GM21717 (cell line): Measurements from ENCODE around the gene ZNF446.
"Not testable (repeated sequence)": the region's sequence is repeated elsewhere in the genome, so short reads cannot be mapped to it uniquely, and the experiment has no call there.

Experiments used
- ATAC-seq: cut with Tn5 transposase; IDR thresholded peaks from one replicate; pipeline ENCODE4 v1.9.1; 2021; ENCODE audit warnings: mild to moderate bottlenecking, moderate library complexity; ENCODE audit not compliant: unreplicated experiment

ZNF446 gene

GRCh38 chr19:58469241-58470013, 6.7 kb upstream of the ZNF446 start:
- no peak for ATAC-seq

- not testable (repeated sequence) for ATAC-seq
Measured at GRCh38 chr19:58470837-58471543, 5.2 kb upstream of the ZNF446 start.

GRCh38 chr19:58471736-58472135, 4.4 kb upstream of the ZNF446 start:
- no peak for ATAC-seq

- no peak for ATAC-seq
Measured at GRCh38 chr19:58473775-58474174, 2.4 kb upstream of the ZNF446 start.

GRCh38 chr19:58474291-58474996, 1.7 kb upstream of the ZNF446 start:
- ATAC-seq = no peak

GRCh38 chr19:58474997-58475713, 997 bp upstream of the ZNF446 start:
- no peak for ATAC-seq

- no peak for ATAC-seq
Measured at GRCh38 chr19:58476498-58477015, 405 bp downstream of the ZNF446 start.

- no peak for ATAC-seq
Measured at GRCh38 chr19:58477130-58477529, 978 bp downstream of the ZNF446 start.

- no peak for ATAC-seq
Measured at GRCh38 chr19:58477871-58478270, 1.7 kb downstream of the ZNF446 start.

GRCh38 chr19:58479303-58479702, 3.2 kb downstream of the ZNF446 start:
- ATAC-seq = no peak

- ATAC-seq = no peak
Measured at GRCh38 chr19:58479736-58480480, 3.8 kb downstream of the ZNF446 start.

- ATAC-seq = no peak
Measured at GRCh38 chr19:58480481-58480830, 4.3 kb downstream of the ZNF446 start.

- no peak for ATAC-seq
Measured at GRCh38 chr19:58480831-58481230, 4.7 kb downstream of the ZNF446 start.

GRCh38 chr19:58482372-58482771, 6.2 kb downstream of the ZNF446 start:
- no peak for ATAC-seq

- ATAC-seq = no peak
Measured at GRCh38 chr19:58483776-58484175, 7.6 kb downstream of the ZNF446 start.

- ATAC-seq = not testable (repeated sequence)
Measured at GRCh38 chr19:58484349-58484748, 8.2 kb downstream of the ZNF446 start.

- no peak for ATAC-seq
Measured at GRCh38 chr19:58491393-58491792, 15.2 kb downstream of the ZNF446 start.

GRCh38 chr19:58492265-58492664, 16.1 kb downstream of the ZNF446 start:
- ATAC-seq = no peak

- ATAC-seq = no peak
Measured at GRCh38 chr19:58497634-58498170, 21.6 kb downstream of the ZNF446 start.
